DMS153 treated with DMSO at 0.1 percent for 48 hours (cell line): ENCODE measurements around the gene COMMD7.
A peak's percentile ranks its signal among the peaks of the same experiment; 100 is the strongest.

Experiments
- DNase-seq: peaks from one replicate; lab custom pipeline; 2025; ENCODE audit not compliant: unreplicated experiment; lab: John Stamatoyannopoulos, UW

Gene COMMD7

DNA sequence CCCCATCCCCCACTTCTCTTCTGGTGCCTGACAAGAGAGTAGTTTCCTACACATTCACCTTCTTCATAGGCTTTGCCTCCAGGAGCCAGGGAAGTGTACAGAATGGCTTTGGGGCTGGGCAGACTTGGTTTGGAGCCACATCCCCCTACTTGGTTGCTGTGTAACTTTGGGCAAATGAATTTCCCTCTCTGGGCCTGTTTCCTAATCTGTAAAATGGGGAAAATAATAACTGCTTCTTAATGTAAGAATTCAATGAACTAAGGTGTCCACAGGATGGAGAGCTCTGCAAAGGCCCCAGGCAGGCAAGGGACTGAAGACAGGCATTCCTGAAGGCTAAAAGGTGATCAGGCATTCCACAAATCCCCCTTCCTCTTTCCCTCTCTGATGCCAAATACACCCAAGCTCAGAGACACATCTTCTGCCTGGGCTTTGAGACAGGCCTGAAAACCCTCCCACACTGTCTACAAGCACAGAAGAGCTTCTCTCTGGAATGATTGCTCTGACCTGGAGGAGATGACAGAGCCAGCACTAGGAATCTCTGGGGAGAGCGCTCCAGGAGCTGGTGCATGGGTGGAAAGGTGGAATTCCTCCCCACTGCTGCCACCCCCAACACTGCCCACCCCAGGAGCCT is 62.6 kb downstream of the COMMD7 start:
- no peak for DNase-seq

- DNase-seq = no peak
These were observed 64.3 kb downstream of the COMMD7 start for GRCh38 chr20:32678948-32679347.

DNA sequence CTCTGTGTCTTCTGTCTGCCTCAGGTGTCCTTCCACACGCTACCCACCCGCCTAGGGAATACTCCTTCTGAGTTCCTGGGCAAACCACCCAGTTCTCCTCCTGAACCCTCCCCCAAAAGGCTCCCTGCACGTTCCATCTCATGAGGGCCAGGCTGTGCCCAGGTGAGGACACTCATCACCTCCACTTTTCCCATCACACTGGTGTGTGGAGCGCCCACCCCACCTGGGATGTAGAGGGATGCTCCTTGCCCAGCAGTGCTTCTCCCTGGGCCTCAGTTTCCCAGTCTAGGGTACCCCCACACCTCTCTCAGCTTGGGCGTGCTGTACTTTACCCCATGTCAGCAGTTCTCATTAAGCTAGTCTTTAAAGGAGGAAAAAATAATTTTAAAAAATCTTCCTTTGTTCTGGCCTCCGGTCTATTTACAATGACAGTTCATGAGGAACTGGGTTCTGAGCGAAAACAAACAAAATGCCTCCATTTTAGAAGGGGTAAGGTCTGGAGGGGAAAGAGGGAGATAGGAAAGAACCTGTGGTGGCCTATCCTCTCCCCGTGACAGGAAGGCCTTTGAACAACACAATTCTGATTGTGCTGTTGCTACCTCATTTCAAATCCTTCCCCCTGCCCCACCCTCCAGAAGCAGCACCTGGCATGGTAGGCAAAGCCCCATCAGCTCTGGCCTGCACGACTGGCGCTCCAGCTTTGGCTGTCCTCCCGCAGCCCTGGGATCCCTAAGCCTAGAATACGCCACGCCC is 67.9 kb downstream of the COMMD7 start:
- DNase-seq = peak; percentile 79

DNA sequence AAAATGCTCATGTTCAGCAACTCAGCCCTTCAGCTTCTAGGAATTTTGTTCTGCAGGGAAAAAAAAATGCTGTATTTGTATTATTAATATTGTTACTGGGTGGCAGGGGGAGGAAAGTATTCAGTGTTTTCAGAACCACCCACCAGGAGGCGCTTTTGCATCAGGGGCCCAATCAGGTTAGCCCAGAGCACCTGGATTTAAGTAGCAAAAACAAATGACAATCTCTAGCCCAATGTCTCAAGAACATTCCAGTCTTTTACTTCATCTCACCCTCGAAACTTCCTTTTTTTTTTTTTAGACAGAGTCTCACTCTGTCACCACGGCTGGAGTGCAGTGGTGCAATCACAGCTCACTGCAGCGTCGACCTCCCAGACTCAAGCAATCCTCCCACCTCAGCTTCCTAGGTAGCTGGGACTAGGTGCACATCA is 68.9 kb downstream of the COMMD7 start:
- peak; percentile 57 for DNase-seq

- DNase-seq = peak; percentile 51
These were observed 70.0 kb downstream of the COMMD7 start for GRCh38 chr20:32672982-32673851.

DNA sequence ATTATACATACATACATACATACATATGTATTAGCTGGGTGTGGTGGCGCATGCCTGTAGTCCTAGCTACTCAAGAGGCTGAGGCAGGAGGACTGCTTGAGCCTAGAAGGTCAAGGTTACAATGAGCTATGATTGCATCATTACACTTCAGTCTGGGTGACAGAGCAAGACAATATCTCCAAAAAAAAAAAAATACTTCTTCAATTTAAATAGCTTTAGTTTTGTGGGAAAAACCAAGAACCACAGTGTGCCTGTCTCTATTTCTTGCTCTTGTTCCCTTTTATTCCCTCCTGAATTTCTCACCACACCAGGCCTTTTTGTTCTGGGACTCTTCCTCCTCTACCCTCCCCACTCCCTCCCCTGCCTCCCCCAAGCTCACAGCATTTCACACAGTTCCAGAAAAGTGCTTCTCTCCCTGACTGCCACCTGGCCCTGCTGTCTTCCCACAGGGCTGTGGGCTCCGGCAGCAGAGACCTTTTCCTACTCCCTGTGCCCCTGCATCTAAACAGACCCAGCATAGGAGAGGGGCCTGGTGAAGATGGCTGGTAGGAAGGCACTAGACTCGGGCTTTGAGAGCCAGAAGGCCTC is 70.8 kb downstream of the COMMD7 start:
- peak; percentile 28 for DNase-seq

DNA sequence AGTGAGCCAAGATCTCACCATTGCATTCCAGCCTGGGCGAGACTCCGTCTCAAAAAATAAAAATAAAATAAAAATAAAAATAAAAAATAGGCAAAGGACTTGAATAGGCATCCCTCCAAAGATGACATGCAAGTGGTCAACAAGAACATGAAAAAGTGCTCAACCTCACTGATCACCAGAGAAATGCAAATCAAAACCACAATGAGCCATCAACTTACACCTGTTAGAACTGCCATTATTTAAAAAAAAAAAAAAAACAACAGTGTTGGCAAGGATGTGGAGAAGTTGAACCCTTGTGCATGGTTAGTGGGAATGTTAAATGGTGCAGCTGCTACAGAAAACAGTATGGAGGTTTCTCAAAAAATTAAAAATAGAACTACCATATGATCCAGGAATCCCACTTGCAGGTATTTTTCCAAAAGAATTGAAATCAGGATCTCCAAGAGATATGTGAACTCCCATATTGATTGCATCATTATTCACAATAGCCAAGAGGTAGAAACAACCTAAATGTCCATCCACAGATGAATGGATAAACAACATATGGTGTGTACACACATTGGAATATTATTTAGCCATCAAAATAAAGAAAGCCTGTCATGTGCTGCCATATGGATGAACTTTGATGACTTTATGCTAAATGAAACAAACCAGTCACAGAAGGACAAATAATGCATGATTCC is 72.4 kb downstream of the COMMD7 start:
- DNase-seq = no peak

GRCh38 chr20:32667027-32667426 is 76.2 kb downstream of the COMMD7 start:
- no peak for DNase-seq

DNA sequence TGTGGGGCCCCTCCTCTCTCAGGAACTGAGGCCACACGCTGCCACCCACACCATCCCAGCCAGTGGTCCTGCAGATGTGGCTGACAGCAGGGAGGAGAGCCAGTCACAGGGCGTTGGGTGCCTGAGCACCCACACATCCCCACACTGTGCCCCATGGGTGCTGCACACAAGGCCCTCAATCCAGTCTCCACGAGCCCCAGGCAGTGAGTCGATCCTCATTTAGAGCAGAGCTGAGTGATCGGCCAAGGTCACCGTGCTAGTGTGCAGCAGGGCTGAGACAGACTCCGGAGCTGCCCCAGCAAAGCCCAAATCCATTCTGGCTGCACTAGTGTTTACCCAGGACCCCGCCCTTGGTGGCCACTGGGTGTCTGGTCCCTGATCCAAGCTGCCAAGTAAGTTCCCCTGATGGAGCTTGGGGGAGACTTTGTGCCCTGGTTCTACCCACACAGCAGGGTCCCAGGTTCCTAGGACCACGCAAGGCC is 78.5 kb downstream of the COMMD7 start:
- DNase-seq = no peak

GRCh38 chr20:32664012-32664677 is 79.1 kb downstream of the COMMD7 start:
- DNase-seq = no peak

- DNase-seq = no peak
These were observed 79.8 kb downstream of the COMMD7 start for GRCh38 chr20:32663335-32664011.

DNA sequence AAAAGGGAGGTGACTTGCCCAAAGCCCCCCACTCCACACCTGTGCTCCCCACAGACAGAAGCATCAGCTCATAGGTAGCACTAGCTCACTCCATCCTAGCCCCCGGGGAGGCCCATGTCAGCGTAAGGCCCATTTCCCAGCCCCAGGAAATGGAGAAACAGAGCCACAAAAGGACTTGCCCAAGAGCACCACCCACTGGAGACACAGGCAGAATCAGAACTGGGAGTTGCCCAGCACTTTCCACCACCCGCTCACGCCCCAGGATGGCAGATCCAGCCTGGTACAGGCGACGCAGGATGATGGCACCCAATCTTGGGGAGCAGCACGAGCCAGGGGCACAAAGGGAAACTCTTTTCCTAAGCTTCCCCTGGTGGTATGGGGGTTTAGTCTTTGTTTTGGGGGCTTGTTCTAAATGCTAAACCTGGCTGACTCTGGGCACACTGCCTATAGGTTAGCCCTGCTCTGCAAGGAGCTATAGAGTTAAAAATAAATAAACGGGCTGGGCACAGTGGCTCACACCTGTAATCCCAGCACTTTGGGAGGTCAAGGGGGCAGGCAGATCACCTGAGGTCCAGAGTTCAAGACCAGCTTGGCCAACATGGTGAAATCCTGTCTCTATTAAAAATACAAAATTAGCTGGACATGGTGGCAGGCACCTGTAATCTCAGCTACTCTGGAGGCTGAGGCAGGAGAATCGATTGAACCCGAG is 81.3 kb downstream of the COMMD7 start:
- DNase-seq = no peak

DNA sequence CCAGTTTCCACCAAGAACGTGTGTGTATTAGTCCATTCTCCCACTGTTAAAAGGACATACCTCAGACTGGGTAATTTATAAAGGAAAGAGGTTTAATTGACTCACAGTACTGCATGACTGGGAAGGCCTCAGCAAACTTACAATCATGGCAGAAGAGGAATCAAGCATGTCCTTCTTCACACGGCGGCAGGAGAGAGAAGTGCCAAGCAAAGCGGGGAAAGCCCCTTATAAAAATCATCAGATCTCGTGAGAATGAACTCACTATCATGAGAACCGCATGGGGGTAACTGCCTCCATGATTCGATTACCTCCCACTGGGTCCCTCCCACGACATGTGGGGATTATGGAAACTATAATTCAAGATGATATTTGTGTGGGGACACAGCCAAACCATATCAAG is 82.6 kb downstream of the COMMD7 start:
- DNase-seq = no peak

GRCh38 chr20:32656827-32657226 is 86.4 kb downstream of the COMMD7 start:
- no peak for DNase-seq

DNA sequence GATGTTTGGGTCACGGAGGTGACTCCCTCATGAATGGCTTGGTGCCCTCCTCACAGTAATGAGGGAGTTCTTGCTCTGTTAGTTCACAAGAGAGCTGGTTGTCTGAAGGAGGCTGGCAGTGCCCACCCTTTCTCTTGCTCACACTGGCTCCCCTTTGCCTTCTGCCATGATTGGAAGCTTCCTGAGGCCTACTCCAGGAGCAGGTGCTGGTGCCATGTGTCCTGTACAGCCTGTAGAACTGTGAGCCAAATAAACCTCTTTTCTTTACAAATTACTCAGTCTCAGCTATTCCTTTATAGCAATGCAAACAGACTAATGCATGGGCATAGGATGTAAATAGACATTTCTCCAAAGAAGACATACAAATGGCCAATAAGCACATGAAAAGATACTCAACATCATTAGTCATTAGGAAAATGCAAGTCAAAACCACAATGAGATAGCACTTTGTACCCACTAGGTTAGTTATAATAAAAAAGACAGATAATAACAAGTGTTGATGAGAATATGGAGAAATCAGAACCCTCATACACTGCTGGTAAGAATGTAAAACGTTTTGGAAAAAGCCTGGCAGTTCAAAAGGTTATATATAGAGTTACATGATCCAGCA is 87.3 kb downstream of the COMMD7 start:
- no peak for DNase-seq

DNA sequence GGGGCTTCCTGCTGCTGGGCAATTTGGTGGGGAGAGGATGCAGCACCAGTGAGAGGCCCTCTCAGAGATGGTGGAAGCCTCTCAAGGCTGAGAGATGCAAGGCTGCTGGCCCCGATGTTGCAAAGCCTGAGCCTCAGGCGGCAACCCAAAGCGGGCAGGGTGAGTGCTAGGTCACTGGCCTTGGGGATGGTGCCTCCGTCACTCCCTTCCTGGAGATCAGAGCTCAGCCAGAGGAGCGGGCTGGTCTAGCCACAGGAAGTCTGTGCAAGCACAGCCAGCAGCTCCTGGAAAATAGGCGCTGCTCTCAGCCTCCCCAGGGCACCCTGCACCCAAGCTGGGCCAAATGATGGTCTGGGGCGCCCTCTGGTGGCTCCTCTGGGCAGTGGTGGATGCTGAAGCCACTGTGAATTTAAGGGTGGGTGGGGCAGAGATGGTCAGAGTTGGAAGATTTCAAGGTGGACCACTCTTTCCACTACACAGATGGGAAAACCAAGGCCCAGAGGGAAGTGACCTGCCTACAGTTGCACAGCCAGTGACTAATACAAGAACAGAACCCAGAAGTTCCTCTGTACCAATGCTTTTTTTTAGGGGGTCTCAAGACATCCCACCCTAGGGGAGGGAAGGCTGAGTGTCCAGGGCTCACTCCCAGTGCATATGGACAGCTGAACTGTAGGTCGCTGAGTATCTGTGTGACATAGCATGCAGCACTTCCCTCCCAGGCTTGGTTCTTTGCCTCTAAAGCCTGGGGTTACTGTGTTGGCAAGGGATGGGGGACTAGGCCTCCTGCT is 90.3 kb downstream of the COMMD7 start:
- DNase-seq = peak; percentile 77
